K562 (cell line): ENCODE data around the gene ZNF514. TPM values are rescaled to one million over a fixed set of nuclear protein-coding genes. Genes with fewer than 3 reads are reported as not detected.

ENCODE experiments used
- CCNT2 ChIP-seq: IDR thresholded peaks from 2 replicates; pipeline ENCODE4 v1.6.1; 2011; ENCODE audit warnings: borderline replicate concordance, low read depth, mild to moderate bottlenecking, moderate library complexity, mixed read lengths, low read length; ENCODE audit not compliant: insufficient read length; ENCODE audit errors: extremely low read depth
- CREB3L1 ChIP-seq: fragments of 450-650 bp; IDR thresholded peaks from 2 replicates; pipeline ENCODE4 v1.6.1; 2014; ENCODE audit warnings: low read depth, mild to moderate bottlenecking, moderate library complexity, borderline replicate concordance
- GTF2E2 ChIP-seq: fragments of 200-800 bp; sonication (Bioruptor generic); IDR thresholded peaks from 2 replicates; pipeline ENCODE4 v1.6.1; 2016; ENCODE audit warnings: missing genetic modification characterization, missing compliant biosample characterization
- MEIS2 ChIP-seq: fragments of 450-650 bp; IDR thresholded peaks from 2 replicates; pipeline ENCODE4 v1.6.1; 2014; ENCODE audit warnings: mild to moderate bottlenecking; ENCODE audit not compliant: partially characterized antibody
- NBN ChIP-seq: fragments of 450-650 bp; IDR thresholded peaks from 2 replicates; pipeline ENCODE4 v1.6.1; 2016; ENCODE audit warnings: low read depth, mild to moderate bottlenecking
- NKRF ChIP-seq: fragments of 450-650 bp; IDR thresholded peaks from 2 replicates; pipeline ENCODE4 v1.6.1; 2016; ENCODE audit warnings: borderline replicate concordance
- OTX1 ChIP-seq: fragments of 450-650 bp; formaldehyde crosslinking; IDR thresholded peaks from 2 replicates; pipeline ENCODE4 v1.4.0; 2022; ENCODE audit warnings: mild to moderate bottlenecking
- PHF8 ChIP-seq: fragments of 200-600 bp; sonication (generic); IDR thresholded peaks from 2 replicates; pipeline ENCODE4 v1.6.1; 2012; ENCODE audit warnings: mixed run types, mild to moderate bottlenecking, inconsistent platforms, low read length, moderate library complexity, borderline replicate concordance
- RNF219 ChIP-seq: fragments of 250-450 bp; sonication (Bioruptor Pico); IDR thresholded peaks from 2 replicates; pipeline ENCODE4 v1.5.0; 2022; ENCODE audit warnings: mild to moderate bottlenecking
- SREBF2 ChIP-seq: sonication (generic); formaldehyde crosslinking; IDR thresholded peaks from 2 replicates; pipeline ENCODE4 v1.4.0; 2020; ENCODE audit warnings: mild to moderate bottlenecking, missing genetic modification reagents
- TCFL5 ChIP-seq: fragments of 250-450 bp; sonication (Bioruptor Pico); conservative IDR thresholded peaks from 2 replicates; pipeline ENCODE4 v1.6.1; 2021; ENCODE audit warnings: mild to moderate bottlenecking, moderate library complexity, matching md5 sums
- U2AF2 ChIP-seq: fragments of 200-400 bp; formaldehyde crosslinking; optimal IDR thresholded peaks from 2 replicates; pipeline ENCODE3; 2017; ENCODE audit warnings: low read depth, mild to moderate bottlenecking, low read length
- ZNF134 ChIP-seq: fragments of 250-450 bp; sonication (Bioruptor Pico); conservative IDR thresholded peaks from 2 replicates; pipeline ENCODE4 v1.4.0; 2020
- ZNF41 ChIP-seq: fragments of 250-450 bp; sonication (Bioruptor Pico); conservative IDR thresholded peaks from 2 replicates; pipeline ENCODE4 v1.4.0; 2020; ENCODE audit warnings: mild to moderate bottlenecking
- ZNF551 ChIP-seq: fragments of 250-450 bp; sonication (Bioruptor Pico); IDR thresholded peaks from 2 replicates; pipeline ENCODE4 v1.5.0; 2021; ENCODE audit warnings: mild to moderate bottlenecking, moderate library complexity
- ZNF609 ChIP-seq: sonication (generic); formaldehyde crosslinking; IDR thresholded peaks from 2 replicates; pipeline ENCODE4 v1.8.1; 2023; ENCODE audit warnings: missing genetic modification reagents, mild to moderate bottlenecking, borderline replicate concordance
- ZSCAN32 ChIP-seq: fragments of 450-650 bp; formaldehyde crosslinking; IDR thresholded peaks from 2 replicates; pipeline ENCODE4 v1.4.0; 2020; ENCODE audit warnings: mild to moderate bottlenecking, moderate library complexity
- polyA plus RNA-seq, 8 experiments: library from polyadenylated mRNA; depleted of rRNA in 4 of 8; stranded (reverse) in 5 of 8; unstranded in 3 of 8; fragments of >200 nt; fragmentation: Nextera tagmentation in 2 of 8; fragmentation: Illumina TruSeq in 1 of 8; extraction: Ambion mirVana in 2 of 8; extraction: Trizol in 1 of 8; gene quantifications; 2 replicates each; pipeline versions ENCODE4 v1.2.1 to v1.2.3, GENCODE V29; 2011 to 2014; ENCODE audit warnings: inconsistent platforms in 1 of 8, missing spikeins in 1 of 8
- total RNA-seq, 7 experiments: library from RNA; depleted of rRNA in 6 of 7; stranded (reverse); fragments of >200 nt in 6 of 7; fragmentation: Illumina TruSeq in 2 of 7; extraction: Trizol in 2 of 7; gene quantifications; 2 replicates each; pipeline versions ENCODE4 v1.2.1 to v1.2.3, GENCODE V29; 2011 to 2021; ENCODE audit warnings: low replicate concordance in 1 of 7

Gene ZNF514
- total and polyA plus RNA-seq, 9 of the 15 experiments (the other 6 are each of a cell fraction or from before 2014, with no cell fraction given): 7.5 to 17.7 (median 11.4) TPM

GRCh38 chr2:95165371-95166064 lies 5.9 kb upstream of the ZNF514 start, which contains the start of gene ZNF2 (continued):
- TF ChIP-seq NKRF: peak; percentile 96
- no peak for TF ChIP-seq ZNF609 (CRISPR knock-in tag)
- no peak for TF ChIP-seq CCNT2
- no peak for TF ChIP-seq ZNF41
- no peak for TF ChIP-seq ZSCAN32 (CRISPR knock-in tag)
- peak; percentile 99 for TF ChIP-seq PHF8
- TF ChIP-seq TCFL5 (CRISPR knock-in tag): no peak
- 0 out of 2 replicates have a peak, but pooled peaks have one; percentile 46 for TF ChIP-seq NBN
- no peak for TF ChIP-seq ZNF134 (CRISPR knock-in tag)
- peak; percentile 90; the same call in 1 of the 2 replicates for TF ChIP-seq SREBF2 (CRISPR knock-in tag)
- peak; percentile 81 for TF ChIP-seq MEIS2
- TF ChIP-seq RNF219 (CRISPR knock-in tag): no peak
- TF ChIP-seq GTF2E2 (tag): peak; percentile 91
- TF ChIP-seq CREB3L1: peak; percentile 83; the same call in 1 of the 2 replicates
- TF ChIP-seq OTX1 (CRISPR knock-in tag): peak; percentile 87
- no peak for TF ChIP-seq U2AF2
- TF ChIP-seq ZNF551 (CRISPR knock-in tag): no peak
